Type B pancreatic cell (in vitro differentiated cells): Measurements from ENCODE around the gene IAH1. TPM values are rescaled to one million over a fixed set of nuclear protein-coding genes. Genes with fewer than 3 reads are reported as not detected.
A peak's percentile ranks its signal among the peaks of the same experiment; 100 is the strongest.

Source experiments
- DNase-seq: peaks from one replicate; pipeline ENCODE4 v3.0.0; 2021; ENCODE audit warnings: mixed read lengths; ENCODE audit not compliant: unreplicated experiment; ENCODE audit errors: extremely low spot score
- H3K27ac Mint-ChIP-seq: 2 replicates; pipeline ENCODE4 v1.8.0; 2021; ENCODE audit warnings: mild to moderate bottlenecking, mixed read lengths
- H3K27me3 Mint-ChIP-seq: 2 replicates; pipeline ENCODE4 v1.8.0; 2021; ENCODE audit warnings: mixed read lengths
- H3K36me3 Mint-ChIP-seq: 2 replicates; pipeline ENCODE4 v1.8.0; 2021; ENCODE audit warnings: mixed read lengths
- H3K4me1 Mint-ChIP-seq: one replicate; pipeline ENCODE4 v1.8.0; 2021; ENCODE audit warnings: mixed read lengths; ENCODE audit not compliant: unreplicated experiment
- H3K4me3 Mint-ChIP-seq: 2 replicates; pipeline ENCODE4 v1.8.0; 2021; ENCODE audit warnings: mild to moderate bottlenecking, mixed read lengths
- H3K9me3 Mint-ChIP-seq: 2 replicates; pipeline ENCODE4 v1.8.0; 2021; ENCODE audit warnings: mixed read lengths
- long read RNA-seq: library from polyadenylated mRNA; unstranded; transcript quantifications from one replicate; pipeline ENCODE4 v2.0.0, GENCODE V29; 2020
- total RNA-seq: library from RNA; stranded (reverse); gene quantifications from 2 replicates; pipeline ENCODE4 v1.2.1, GENCODE V29; 2021; ENCODE audit warnings: low replicate concordance
- TF ChIP-seq, protein P1 (sequence below): fragments of 200-600 bp; sonication (generic); conservative IDR thresholded peaks from 2 replicates; pipeline ENCODE4 v1.5.0; 2021; ENCODE audit warnings: antibody characterized with exemption, mild to moderate bottlenecking

IAH1 gene, protein sequence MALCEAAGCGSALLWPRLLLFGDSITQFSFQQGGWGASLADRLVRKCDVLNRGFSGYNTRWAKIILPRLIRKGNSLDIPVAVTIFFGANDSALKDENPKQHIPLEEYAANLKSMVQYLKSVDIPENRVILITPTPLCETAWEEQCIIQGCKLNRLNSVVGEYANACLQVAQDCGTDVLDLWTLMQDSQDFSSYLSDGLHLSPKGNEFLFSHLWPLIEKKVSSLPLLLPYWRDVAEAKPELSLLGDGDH
- 32.4 and 43.9 TPM in 2 replicates for total RNA-seq
- long read RNA-seq, transcript IAH1-215 (6 exons, 1,266 nt), result major isoform, 43 of 67 reads
- long read RNA-seq, transcript IAH1-202 (5 exons, 2,137 nt), result minor isoform, 7 of 67 reads
- long read RNA-seq, partial matches to known transcripts, result 0 of 67 reads
- long read RNA-seq, other reads (novel, unspliced or antisense), result 14 of 67 reads

DNA sequence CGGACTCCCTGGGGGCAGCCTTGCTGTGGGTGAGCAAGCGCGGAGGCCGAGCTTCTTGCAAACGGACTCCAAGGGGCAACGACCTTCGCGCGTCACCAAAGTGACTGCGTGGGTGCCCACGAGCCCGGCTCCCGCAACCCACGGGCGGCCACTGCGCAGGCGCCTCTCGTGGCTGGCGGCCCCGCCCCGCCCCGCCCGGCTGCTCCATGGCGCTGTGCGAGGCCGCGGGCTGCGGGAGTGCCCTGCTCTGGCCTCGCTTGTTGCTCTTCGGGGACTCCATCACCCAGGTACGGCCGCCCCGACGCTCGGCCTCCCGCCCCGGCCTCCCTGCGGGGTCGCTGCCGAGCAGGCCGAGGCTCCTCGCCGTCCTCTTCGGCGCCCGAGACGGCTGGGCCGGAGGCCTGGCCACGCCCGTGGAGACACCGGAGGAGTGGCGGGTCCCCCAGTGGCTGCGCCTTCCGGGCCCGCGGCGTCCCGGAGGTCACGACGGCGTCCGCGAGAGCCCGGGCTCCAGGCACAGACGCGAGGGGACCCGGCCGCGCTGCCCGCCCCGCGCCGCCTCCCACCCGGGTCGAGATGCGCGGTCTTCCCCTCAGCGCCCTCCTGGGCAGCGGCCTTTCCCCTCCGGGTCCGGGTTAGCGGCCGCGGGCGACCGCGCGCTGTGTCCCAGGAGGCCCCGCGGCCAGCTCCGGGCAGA, at the start of gene IAH1:
IAH1 (plus strand) TSS at position 191 of the 697 bp plus-strand sequence; CDS start at position 207, 16 bp downstream.
- no peaks in the 10 kb centered on the region for H3K9me3 Mint-ChIP-seq
- peak within 1 kb of the TSS; percentile 88 for H3K4me3 Mint-ChIP-seq
- TF ChIP-seq, protein P1, sequence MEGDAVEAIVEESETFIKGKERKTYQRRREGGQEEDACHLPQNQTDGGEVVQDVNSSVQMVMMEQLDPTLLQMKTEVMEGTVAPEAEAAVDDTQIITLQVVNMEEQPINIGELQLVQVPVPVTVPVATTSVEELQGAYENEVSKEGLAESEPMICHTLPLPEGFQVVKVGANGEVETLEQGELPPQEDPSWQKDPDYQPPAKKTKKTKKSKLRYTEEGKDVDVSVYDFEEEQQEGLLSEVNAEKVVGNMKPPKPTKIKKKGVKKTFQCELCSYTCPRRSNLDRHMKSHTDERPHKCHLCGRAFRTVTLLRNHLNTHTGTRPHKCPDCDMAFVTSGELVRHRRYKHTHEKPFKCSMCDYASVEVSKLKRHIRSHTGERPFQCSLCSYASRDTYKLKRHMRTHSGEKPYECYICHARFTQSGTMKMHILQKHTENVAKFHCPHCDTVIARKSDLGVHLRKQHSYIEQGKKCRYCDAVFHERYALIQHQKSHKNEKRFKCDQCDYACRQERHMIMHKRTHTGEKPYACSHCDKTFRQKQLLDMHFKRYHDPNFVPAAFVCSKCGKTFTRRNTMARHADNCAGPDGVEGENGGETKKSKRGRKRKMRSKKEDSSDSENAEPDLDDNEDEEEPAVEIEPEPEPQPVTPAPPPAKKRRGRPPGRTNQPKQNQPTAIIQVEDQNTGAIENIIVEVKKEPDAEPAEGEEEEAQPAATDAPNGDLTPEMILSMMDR, result no peak
- peaks cover 12% of the 10 kb centered on the region for H3K4me1 Mint-ChIP-seq
- no peak for DNase-seq
- no peaks in the 10 kb centered on the region for H3K27me3 Mint-ChIP-seq
- peaks cover 37% of the 10 kb centered on the region for H3K36me3 Mint-ChIP-seq
- H3K27ac Mint-ChIP-seq, result peak within 1 kb of the TSS; percentile 80

- no peaks in the 10 kb centered on the region for H3K9me3 Mint-ChIP-seq
- TF ChIP-seq, protein P1, result no peak
These were observed 45.3 kb upstream of the IAH1 start for GRCh38 chr2:9428965-9429577.

GRCh38 chr2:9430316-9431293, 43.7 kb upstream of the IAH1 start:
- H3K36me3 Mint-ChIP-seq, result peaks cover 18% of the 10 kb centered on the region
- H3K27me3 Mint-ChIP-seq, result no peaks in the 10 kb centered on the region
- H3K27ac Mint-ChIP-seq, result no peak overlapping the region
- DNase-seq, result no peak
- TF ChIP-seq, protein P1, result no peak
- H3K4me3 Mint-ChIP-seq, result no peak overlapping the region
- no peaks in the 10 kb centered on the region for H3K4me1 Mint-ChIP-seq
- no peaks in the 10 kb centered on the region for H3K9me3 Mint-ChIP-seq

More at GRCh38 chr2:9428965-9429577, 45.3 kb upstream of the IAH1 start:
- no peaks in the 10 kb centered on the region for H3K4me1 Mint-ChIP-seq
- no peak overlapping the region for H3K4me3 Mint-ChIP-seq
- H3K36me3 Mint-ChIP-seq, result peaks cover 14% of the 10 kb centered on the region
- no peaks in the 10 kb centered on the region for H3K27me3 Mint-ChIP-seq
- no peak for DNase-seq
- H3K27ac Mint-ChIP-seq, result no peak overlapping the region

- H3K4me1 Mint-ChIP-seq, result no peaks in the 10 kb centered on the region
- no peak overlapping the region for H3K4me3 Mint-ChIP-seq
- no peak for DNase-seq
- H3K27me3 Mint-ChIP-seq, result no peaks in the 10 kb centered on the region
- H3K9me3 Mint-ChIP-seq, result no peaks in the 10 kb centered on the region
- no peak overlapping the region for H3K27ac Mint-ChIP-seq
- peaks cover 33% of the 10 kb centered on the region for H3K36me3 Mint-ChIP-seq
- TF ChIP-seq, protein P1, result no peak
These were observed 39.9 kb upstream of the IAH1 start for GRCh38 chr2:9434489-9434888.

- H3K36me3 Mint-ChIP-seq, result peaks cover 30% of the 10 kb centered on the region
- TF ChIP-seq, protein P1, result no peak
- no peak for DNase-seq
- no peaks in the 10 kb centered on the region for H3K9me3 Mint-ChIP-seq
- no peaks in the 10 kb centered on the region for H3K27me3 Mint-ChIP-seq
- no peaks in the 10 kb centered on the region for H3K4me1 Mint-ChIP-seq
- H3K27ac Mint-ChIP-seq, result no peak overlapping the region
- H3K4me3 Mint-ChIP-seq, result no peak overlapping the region
These were observed 34.8 kb upstream of the IAH1 start for GRCh38 chr2:9439536-9439935.
